Stimulated activated CD8-positive, alpha-beta memory T cell treated with anti-CD3 and anti-CD28 coated beads, Interleukin-12 subunit alpha, Interleukin-12 subunit beta, amount 100 ng/mL, for 4 hours (primary cell): Measurements from ENCODE around the gene CLIC4.
"Not testable (repeated sequence)": the region's sequence is repeated elsewhere in the genome, so short reads cannot be mapped to it uniquely, and the experiment has no call there.

Source experiments
- DNase-seq: peaks from one replicate; pipeline ENCODE4 v3.0.0-alpha.2; 2020; ENCODE audit warnings: low read depth

The CLIC4 gene

DNA sequence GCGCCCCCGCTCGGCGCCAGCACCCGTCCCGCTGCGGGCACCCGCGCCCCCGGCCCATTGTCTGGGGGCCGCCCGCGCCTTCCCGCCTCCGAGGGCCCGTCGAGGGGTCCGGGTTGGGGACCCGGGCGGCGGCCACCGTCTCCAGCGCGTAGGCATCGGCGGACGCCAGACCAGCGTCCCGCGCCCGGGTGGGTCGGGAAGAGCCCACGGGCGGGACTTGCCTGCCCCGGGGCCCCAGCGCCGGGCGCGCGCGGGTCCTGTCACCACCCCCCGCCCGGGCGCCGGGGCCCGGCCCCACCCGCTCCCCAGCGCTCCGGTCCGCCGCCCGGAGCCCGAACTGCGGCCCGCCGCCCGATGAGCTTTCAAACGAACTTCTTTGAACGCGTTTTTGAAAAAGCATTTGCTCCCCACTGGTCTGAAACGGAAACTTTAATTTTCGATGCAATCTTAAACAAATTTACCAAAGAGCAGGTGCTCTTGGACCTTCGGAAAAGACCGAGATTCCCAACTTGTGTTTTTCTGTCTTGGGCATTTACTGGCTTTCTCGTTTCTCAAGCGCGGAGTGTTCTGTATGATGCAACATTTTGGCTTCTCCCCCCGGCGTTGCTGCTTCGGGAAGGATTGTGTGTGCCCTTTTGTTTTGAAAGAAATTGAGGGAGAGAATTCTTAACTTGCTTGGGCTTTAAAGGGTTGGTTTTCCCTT is 615 bp downstream of the CLIC4 start:
- no peak for DNase-seq

DNA sequence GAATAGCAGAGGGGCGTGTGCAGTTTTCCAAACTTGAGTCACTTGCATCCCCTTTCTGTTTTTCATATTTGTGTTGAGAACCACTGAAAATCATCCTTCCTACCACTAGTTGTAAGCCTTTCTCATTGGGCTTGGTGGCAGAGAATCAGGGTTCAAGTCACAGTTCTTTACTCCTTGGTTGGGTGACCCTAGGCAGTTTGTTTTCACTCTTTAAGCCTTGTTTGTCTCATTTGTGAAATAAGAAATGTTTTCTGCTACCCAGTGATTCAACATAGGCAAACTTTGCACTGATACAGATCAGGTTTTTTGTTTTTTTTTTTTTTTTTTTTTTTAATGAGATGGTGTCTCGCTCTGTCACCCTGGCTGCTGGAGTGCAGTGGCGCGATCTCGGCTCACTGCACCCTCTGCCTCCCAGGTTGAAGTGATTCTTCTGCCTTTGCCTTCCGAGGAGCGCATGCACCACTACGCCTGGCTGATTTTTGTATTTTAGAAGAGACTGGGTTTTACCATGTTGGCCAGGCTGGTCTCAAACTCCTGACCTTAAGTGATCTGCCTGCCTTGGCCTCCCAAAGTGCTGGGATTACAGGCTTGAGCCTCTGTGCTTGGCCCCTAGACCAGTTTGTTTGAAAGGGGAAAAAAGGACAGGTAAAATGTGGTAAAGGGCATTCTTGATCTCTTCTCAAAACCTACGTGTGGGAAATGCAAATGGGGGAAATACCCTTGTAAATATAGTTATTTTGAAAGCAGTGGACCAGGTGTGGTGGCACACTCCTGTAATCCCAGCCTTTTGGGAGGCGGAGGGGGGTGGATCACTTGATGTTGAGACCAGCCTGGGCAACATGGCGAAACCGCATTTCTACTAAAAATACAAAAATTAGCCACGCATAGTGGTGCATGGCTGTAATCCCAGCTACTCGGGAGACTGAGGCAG is 3.2 kb downstream of the CLIC4 start:
- DNase-seq: no peak

DNA sequence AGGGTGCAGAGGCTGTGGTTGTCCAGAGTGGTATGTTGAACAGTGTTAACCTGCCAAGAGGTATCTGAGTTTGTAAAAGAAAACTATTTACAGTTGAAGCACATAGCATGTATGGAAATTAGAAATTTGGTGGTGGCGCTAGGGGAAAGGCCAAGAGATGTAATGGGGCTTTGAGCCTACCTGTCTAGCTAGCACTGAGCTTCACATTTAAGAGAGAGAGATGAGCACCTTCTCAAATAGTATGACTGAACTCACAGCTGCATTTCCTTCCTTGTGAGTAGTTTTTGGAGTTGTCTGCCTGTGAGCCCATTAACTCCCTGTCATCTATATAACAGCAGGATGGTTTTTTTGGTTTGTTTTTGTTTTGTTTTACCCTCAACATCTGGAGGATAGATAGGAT is 4.0 kb downstream of the CLIC4 start:
- no peak for DNase-seq

DNA sequence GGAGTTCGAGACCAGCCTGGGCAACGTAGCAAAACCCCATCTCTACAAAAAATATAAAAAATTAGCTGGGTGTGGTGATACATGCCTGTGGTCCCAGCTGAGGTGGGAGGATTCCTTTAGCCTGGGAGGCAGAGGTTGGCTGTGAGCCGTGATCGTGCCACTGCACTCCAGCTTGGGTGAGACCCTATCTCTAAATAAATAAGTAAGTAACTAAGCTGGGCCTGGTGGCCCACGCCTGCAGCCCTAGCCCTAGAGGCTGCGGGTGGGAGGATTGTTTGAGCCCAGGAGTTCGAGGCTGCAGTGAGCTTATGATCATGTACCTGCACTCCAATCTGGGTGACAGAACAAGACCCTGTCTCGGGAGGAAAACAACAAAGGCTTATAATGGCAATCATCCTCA is 4.6 kb downstream of the CLIC4 start:
- DNase-seq: no peak

DNA sequence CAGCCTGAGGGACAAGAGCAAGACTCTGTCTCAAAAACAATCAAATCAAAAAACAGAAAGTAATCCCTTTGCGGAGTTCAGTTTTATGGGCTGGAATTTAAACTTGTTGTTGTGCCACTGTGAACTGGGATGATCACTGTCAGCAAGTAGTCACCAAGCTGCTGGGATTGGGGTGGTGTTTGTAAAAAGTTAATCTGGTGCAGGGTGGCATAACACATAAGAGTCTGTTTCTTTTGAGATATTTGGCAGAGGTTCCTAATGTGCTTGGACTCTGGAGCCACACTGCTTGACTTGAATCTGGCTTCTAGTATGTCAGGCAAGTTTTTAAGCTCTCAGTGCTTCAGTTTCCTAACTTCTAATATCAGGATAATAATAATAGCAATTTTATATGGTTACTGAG is 6.6 kb downstream of the CLIC4 start:
- DNase-seq: no peak

DNA sequence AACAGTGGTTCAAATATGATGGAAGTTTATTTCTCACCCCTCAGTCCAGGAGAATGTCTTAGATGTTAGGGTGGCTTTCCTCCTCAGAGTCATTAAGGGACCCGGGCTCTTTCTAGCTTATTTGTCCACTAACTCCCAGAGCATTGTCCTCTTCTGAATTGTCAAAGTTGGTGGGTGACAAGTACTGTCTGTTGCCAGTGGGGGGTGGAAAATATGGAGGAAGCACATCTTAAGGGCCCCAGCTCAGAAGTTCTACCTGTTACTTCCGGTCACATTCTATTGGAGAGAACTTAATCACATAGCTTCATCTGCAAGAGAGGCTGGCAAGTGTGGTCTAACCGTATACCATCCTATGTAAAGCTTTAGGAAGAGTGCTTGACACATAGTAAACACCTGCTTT is 7.1 kb downstream of the CLIC4 start:
- no peak for DNase-seq

DNA sequence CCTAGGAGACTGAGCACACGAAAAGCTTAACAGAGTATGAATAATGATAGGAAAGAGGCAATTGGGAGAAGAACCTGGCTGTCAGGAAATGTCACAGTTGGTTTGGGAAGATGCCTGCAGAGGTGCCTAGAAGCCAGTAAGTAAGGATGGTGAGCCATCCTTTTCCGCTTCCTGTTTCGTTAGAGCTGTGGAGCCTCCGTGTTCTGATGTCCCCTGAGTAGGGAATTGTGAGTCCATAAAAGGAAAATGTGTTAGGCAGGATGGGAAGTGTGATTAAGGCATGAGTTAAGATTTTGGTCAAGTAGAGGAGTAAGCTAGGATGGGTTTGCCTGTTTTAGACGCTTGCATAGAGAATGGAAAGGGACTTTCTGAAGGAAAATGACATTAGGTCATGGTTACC is 9.0 kb downstream of the CLIC4 start:
- no peak for DNase-seq

DNA sequence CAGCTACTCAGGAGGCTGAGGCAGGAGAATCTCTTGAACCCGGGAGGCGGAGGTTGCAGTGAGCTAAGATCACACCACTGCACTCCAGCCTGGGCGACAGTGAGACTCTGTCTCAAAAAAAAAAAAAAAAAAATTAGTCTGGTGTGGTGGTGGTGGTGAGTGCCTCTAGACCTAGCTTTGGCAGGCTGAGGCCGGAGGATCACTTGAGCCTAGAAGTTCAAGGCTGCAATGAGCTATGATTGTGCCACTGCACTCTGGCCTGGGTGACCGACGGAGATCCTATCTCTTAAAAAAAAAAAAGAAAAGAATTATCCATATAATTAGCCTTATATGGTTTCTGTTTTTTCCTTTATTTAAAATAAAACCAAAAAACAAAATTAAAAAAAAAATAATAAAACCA is 10.1 kb downstream of the CLIC4 start:
- not testable (repeated sequence) for DNase-seq

DNA sequence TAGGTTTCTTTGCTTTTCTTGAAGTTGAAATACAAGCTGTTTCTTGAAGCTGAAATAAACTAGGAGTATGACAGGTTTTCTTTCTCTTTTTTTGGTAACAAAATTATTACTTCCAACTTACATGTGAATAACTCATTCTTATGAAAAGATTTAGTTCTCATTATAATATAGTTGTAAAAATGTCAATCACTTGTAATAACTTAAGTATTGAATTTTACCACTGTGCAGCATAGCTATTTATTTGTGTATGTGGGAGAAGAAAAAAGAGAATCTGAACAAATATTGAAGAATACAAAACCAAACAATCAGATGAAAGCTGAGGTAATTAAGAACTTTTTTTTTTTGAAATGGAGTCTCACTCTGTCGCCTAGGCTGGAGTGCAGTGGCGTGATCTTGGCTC is 11.1 kb downstream of the CLIC4 start:
- DNase-seq: no peak

DNA sequence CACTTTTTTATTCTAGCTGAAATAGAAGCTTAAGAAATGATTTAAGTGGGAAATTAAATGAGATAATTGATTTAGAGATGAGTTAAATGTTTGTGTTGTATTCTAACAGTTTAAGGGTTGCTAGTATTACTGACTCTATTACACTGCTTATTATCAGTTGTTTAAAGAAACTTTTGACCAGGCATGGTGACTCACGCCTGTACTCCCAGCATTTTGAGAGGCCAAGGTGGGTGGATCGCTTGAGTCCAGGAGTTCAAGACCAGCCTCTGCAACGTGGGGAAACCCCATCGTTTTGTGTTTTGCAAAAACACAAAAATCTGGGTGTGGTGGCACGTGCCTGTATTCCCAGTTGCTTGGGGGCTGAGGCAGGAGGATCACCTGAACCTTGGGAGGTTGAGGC is 14.2 kb downstream of the CLIC4 start:
- DNase-seq: no peak

DNA sequence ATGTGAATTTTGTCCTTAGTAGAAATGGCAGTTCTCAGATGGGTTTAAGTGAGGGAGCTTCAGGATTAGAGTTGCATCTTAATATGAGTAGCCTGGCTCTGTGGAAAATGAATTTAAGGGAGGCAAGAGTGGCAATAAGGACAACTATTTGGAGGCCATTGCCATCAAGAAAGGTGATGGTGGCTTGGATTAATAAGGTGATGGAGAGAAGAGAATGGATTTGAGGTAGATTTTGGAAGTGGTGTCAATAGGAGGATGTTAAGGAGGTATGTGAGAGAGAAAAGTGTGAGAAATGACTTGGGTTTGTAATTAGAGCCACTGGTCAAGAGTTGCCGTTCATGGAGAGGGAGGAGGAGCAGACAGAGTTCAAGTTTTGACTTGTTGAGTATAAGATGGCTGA is 16.3 kb downstream of the CLIC4 start:
- DNase-seq: no peak

DNA sequence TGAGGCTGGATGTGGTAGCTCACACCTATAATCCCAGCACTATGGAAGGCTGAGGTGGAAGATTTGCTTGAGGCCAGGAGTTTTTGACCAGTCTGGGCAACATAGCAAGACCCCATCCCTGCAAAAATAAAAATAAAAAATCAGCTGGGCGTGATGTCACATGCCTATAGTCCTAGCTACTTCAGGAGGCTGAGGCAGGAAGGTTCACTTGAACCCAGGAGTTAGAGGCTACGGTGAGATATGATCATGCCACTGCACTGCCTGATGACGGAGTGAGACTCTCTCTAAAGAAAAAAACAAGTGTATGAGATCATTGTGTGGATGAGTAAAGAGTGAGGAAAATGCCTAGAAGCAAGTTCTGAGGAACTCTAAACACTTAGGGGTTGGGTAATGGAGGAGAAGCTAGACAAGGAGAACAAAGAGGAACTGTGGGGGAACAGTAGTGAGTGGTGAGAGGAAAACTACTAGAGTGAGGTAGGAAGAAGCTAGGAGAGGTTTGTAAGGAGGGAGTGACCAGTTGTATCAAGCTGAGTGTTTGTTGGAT is 17.0 kb downstream of the CLIC4 start:
- DNase-seq: no peak

DNA sequence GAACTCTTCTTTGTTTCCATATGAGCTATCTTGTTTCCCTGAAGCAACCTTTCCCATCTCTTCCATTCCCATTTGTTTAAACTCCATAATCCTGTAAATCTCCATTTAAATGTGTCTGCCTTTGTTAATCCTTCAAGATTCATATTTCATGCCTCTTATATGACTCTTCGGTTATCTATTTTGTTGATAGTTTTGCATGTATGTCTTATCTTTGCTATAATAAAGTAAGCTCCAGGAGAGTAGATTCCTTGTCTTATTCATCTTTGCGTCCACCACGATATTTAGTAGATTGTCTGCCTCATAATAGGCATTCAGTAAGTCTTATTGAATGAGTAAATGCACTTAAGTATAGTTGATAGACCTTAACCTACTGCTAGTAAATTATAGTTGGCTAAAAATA is 18.4 kb downstream of the CLIC4 start:
- DNase-seq: no peak

DNA sequence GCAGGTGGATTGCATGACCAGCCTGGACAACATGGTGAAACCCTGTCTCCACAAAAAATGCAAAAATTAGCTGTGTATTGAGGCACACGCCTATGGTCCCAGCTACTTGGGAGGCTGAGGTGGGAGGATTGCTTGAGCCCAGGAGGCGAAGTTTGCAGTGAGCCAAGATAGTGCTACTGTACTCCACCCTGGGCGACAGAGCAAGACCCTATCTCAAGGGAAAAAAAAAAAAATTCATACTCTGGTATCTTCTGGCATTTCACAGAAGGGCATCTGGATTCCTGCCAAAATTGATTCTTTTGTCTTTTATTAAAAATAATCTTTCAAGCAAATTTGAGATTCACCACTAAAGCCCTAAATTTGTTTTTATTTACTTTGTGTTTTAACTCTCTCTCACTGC is 19.2 kb downstream of the CLIC4 start:
- no peak for DNase-seq

DNA sequence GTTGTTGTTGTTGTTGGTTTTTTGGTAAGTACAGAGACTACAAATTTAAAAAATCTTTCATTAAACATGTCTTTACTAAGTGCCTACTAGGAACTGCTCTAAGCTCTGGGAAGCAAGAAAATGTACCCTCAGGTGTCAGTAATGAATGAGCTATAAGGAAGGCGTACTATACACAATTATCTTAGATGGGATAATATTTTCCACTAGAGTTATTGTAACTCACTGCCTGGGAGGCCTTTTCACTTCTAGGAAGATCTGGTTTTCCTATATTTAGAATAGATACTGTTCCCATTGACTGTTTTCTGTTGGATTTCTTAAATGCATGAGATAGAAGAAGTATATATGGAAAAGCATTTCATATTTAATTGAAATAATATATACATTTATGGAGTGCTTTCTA is 19.6 kb downstream of the CLIC4 start:
- DNase-seq: no peak

DNA sequence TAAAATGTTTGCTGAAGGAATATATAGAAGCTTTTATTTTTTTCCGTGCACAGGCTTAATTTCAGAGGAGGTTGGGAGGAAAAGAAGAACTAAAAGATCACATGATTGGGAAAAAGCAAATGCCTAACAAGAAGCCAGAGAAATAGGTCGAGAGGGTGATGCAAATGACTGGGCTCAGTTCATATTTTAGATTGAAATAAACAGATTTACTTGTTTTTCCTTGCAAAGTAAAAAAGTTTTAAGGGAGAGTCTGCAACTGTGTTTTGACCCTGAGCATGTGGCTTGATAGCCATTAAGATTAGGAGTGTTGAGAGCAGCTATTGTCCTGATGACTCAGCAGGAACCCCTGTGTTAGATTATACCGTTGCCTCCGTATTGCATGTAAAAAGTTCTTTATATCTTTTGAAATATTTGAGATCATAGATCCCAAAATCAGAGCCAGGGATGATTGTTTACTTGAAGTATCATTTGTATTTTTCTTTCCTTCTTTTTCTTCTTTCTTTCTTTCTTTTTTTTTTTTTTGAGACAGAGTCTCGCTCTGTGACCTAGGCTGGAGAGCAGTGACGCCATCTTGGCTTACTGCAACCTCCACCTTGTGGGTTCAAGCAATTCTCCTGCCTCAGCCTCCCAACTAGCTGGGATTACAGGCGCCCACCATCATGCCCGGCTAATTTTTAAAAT is 20.2 kb downstream of the CLIC4 start:
- DNase-seq: no peak

DNA sequence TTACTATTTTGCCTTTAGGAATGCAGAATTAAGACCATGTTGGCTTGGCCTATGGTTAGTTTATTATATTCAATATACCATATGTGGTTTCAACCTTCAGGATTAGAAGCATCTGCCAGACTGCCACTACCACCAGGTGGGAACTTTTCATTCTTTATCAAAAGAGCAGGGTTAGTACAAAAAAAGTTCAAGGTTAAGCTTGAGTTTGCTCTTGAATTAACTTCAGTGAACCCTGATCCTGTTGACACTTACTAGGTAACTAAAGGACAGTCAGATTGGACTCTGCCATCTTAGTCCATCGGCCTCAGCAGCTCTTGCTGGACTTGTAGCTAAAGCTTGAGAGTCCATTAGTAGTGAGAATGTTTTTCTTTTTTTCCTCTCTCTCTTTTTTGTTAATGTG is 22.1 kb downstream of the CLIC4 start:
- no peak for DNase-seq

DNA sequence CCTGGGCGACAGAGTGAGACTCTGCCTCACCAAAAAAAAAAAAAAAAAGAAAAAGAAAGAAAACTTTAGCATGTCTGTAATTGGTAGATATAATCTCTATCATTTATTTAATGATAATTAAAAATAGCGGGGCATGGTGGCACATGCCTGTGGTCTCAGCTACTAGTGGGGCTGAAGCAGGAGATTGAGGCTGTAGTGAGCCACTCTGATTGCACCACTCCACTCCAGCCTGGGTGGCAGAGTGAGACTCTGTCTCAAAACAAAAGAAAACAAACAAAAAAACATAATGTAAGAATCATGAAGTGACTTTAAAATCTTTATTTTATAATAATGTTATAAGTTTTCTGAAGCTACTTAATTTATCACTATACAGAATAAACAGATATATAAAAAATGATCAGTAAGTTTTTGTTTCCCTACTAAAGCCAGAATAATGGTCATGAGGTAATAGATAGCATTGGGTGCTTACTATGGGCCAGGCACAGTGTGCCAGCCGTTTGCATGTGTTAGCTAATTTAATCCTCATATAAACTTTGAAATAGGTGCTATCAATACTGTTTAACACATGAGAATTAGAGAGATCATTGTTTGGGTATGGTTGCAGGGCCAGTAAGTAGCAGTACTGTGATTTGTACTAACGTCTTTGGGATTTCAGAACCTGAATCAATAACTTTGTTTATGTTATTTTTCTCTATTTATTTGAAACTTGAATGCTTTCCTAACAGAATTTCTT is 23.8 kb downstream of the CLIC4 start:
- no peak for DNase-seq

DNA sequence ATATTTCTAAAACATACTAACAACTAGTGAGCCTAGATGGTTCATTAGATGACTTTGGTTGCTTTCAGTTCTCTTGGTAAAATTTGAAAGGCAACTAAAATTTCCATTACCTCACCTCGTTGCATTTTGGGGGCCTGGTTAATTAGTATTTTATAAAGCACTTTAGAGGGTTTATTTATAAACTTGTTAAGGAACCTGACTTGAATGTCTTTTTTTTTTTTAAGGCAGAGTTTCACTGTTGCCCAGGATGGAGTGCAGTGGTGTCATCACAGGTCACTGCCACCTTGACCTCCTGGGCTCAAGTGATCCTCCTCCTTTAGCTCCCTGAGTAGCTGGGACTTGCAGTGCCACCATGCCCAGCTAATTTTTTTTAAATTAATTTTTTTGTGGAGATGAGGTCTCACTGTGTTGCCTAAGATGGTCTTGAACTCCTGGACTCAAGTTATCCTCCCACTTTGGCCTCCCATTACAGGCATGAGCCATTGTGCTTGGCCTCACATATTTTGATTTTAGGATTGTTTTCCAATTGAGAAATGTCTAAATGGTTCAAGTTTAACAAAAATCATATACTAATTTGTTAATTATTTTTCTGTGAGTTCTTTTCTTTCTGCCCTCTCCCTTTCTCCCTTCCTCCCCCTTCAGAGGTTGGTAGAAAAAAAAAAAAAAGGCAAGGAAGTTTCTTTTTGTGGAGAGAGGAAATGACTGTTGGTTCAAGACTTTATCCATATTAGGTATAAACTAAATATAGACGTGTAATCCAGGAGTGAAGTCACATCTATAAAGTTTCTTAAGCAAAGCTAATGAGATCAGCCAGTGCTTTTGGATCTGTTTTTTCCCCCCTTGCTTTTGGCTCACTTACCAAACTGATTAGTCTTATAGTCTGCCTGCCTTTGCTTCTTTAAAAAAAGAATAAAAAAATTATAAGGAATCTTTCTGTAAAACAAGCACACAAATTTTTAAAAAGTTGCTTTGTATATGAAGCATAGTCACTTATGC is 24.7 kb downstream of the CLIC4 start:
- no peak for DNase-seq

DNA sequence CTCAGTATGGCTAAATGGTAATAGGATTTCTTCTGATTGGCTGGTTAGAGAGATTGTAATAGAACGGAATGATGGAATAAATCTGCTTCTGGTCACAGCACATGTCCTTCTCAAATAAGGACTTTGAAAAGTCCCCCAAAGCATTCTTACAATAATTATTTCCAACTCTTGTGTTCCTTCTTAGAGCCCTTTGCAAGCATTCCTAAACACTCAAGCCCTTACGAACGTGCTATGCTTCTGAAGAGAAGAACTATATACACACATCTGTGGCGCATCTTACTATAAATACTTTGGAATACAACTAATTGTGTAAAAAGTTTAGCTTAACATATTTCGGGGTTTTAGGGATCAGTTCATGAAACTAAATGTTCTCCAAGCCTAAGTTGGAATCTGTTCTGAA is 25.6 kb downstream of the CLIC4 start:
- DNase-seq: no peak

DNA sequence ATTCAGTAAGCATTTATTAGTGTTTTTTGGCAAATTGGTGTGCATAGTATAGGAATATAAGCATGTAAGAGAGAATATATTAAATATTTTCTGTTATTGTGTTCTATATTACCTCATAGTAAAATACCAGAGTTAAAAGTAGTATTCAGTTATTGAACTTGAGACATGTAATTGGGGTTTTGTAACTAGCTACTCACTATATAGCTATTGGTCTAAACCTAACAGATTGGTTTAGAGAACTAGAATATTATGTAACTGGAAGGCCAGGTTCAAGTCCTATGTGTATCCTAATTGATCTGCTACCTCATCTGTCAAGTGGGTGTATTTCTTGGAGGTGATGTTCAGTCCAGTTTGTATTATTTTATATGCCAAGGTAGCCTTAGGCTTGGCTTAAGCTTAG is 26.3 kb downstream of the CLIC4 start:
- no peak for DNase-seq
